ENCODE results near the gene HINT1. TPM values are rescaled to one million over a fixed set of nuclear protein-coding genes. Genes with fewer than 3 reads are reported as not detected.
A peak's percentile ranks its signal among the peaks of the same experiment; 100 is the strongest.

HINT1 gene
- total and polyA plus RNA-seq, 2 experiments from 2014 or later = 268 to 463 TPM

- Histone ChIP-seq H3K79me2 (no peaks in the 10 kb centered on the region), H3K27ac (no peak overlapping the region), H3K36me3 (replicated peaks; ENCODE audit: insufficient read depth, low read depth) (no peaks in the 10 kb centered on the region), H3K9me3 (ENCODE audit: low read depth) (no peaks in the 10 kb centered on the region), H3K4me3 (no peak overlapping the region), H3K27me3 (no peaks in the 10 kb centered on the region), H3K4me2 (no peak overlapping the region), H3K4me1 (ENCODE audit: insufficient read depth) (no peaks in the 10 kb centered on the region), H4K20me1 (ENCODE audit: insufficient read depth, poor library complexity, severe bottlenecking) (no peaks in the 10 kb centered on the region), H2AFZ (no peak overlapping the region), H3K9me2 (replicated peaks; ENCODE audit: insufficient read depth) (no peaks in the 10 kb centered on the region)
- DNase-seq (ENCODE audit: low spot score) = no peak
- TF ChIP-seq EZH2phosphoT487 (IDR thresholded peaks at IDR 0.05; ENCODE audit: low read depth, severe bottlenecking, unreplicated experiment) (no peak), CTCF (IDR thresholded peaks at IDR 0.05; ENCODE audit: poor library complexity) (no peak), EZH2 (IDR thresholded peaks at IDR 0.05; ENCODE audit: borderline replicate concordance) (no peak)
Observed at GRCh38 chr5:131182839-131183238, 17.8 kb upstream of the HINT1 start.

- Histone ChIP-seq H3K27ac (no peak overlapping the region), H3K9me2 (replicated peaks; ENCODE audit: insufficient read depth) (no peaks in the 10 kb centered on the region), H3K4me3 (no peak overlapping the region), H3K4me2 (no peak overlapping the region), H3K79me2 (no peaks in the 10 kb centered on the region), H3K27me3 (no peaks in the 10 kb centered on the region), H4K20me1 (ENCODE audit: insufficient read depth, poor library complexity, severe bottlenecking) (no peaks in the 10 kb centered on the region), H3K9me3 (ENCODE audit: low read depth) (no peaks in the 10 kb centered on the region), H3K4me1 (ENCODE audit: insufficient read depth) (no peaks in the 10 kb centered on the region), H3K36me3 (replicated peaks; ENCODE audit: insufficient read depth, low read depth) (no peaks in the 10 kb centered on the region), H2AFZ (no peak overlapping the region)
- TF ChIP-seq CTCF (IDR thresholded peaks at IDR 0.05; ENCODE audit: poor library complexity) = no peak
- no peak for TF ChIP-seq EZH2phosphoT487 (IDR thresholded peaks at IDR 0.05; ENCODE audit: low read depth, severe bottlenecking, unreplicated experiment)
- no peak for TF ChIP-seq EZH2 (IDR thresholded peaks at IDR 0.05; ENCODE audit: borderline replicate concordance)
- DNase-seq (ENCODE audit: low spot score) = no peak
Observed at GRCh38 chr5:131180407-131180806, 15.4 kb upstream of the HINT1 start.

GRCh38 chr5:131171276-131171810, 6.3 kb upstream of the HINT1 start:
- no peak for TF ChIP-seq EZH2 (IDR thresholded peaks at IDR 0.05; ENCODE audit: borderline replicate concordance)
- TF ChIP-seq CTCF (IDR thresholded peaks at IDR 0.05; ENCODE audit: poor library complexity) = no peak
- TF ChIP-seq EZH2phosphoT487 (IDR thresholded peaks at IDR 0.05; ENCODE audit: low read depth, severe bottlenecking, unreplicated experiment) = no peak
- peaks cover 10% of the 10 kb centered on the region for H3K79me2 ChIP-seq
- peak overlapping the region; percentile 72 for H2AFZ ChIP-seq
- no peaks in the 10 kb centered on the region for H3K4me1 ChIP-seq (ENCODE audit: insufficient read depth)
- H3K4me3 ChIP-seq = peak overlapping the region; percentile 14
- WGBS (ENCODE audit: low lambda C conversion rate, missing lambda C conversion rate) = 10% methylated on average over 11 of the region's 11 CpGs
- no peaks in the 10 kb centered on the region for H3K36me3 ChIP-seq (replicated peaks; ENCODE audit: insufficient read depth, low read depth)
- H3K9me2 ChIP-seq (replicated peaks; ENCODE audit: insufficient read depth) = no peaks in the 10 kb centered on the region
- no peaks in the 10 kb centered on the region for H3K27me3 ChIP-seq
- peak overlapping the region; percentile 85 for H3K4me2 ChIP-seq
- H4K20me1 ChIP-seq (ENCODE audit: insufficient read depth, poor library complexity, severe bottlenecking) = no peaks in the 10 kb centered on the region
- H3K27ac ChIP-seq = peak overlapping the region; percentile 9
- peak; percentile 9 for DNase-seq (ENCODE audit: low spot score)
- H3K9me3 ChIP-seq (ENCODE audit: low read depth) = no peaks in the 10 kb centered on the region

Data from hepatocyte (in vitro differentiated cells).